OCI-LY3 (cell line): ENCODE results near the gene IFNL4.

Experiments used
- EZH2phosphoT487 ChIP-seq: fragments of 200-600 bp; shearing (Covaris generic); IDR thresholded peaks from 2 replicates; pipeline ENCODE4 v1.6.1; 2018; ENCODE audit warnings: antibody characterized with exemption, mixed run types, low read depth
- TF ChIP-seq, protein P1 (sequence below): fragments of 200-600, 300-600 bp; sonication (generic); IDR thresholded peaks from 2 replicates; pipeline ENCODE4 v1.5.1; 2014; ENCODE audit warnings: antibody characterized with exemption, low read length, low read depth

DNA sequence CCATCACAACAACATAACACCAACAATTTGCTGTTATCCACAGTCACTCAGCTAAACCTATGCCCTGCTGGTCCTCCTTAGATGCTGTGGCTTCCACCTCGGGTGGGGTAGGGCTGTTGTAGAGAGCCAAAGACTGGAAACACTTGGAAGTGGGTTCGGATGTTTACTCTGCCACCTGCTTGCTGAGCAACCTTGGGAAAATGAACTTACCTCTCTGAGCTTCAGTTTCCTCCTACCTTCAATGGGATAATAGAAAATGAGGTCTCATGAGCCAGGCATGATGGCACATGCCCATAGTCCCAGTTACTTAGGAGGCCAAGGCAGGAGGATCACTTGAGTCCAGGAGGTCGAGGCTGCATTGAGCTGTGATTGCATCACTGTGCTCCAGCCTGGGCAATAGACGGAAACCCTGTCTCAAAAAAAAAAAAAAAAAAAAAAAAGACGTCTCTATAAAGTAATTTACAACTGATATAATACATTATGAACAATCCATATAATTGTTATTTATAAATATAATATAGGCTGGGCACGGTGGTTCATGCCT is 41.3 kb downstream of the IFNL4 start:
- TF ChIP-seq, protein P1, sequence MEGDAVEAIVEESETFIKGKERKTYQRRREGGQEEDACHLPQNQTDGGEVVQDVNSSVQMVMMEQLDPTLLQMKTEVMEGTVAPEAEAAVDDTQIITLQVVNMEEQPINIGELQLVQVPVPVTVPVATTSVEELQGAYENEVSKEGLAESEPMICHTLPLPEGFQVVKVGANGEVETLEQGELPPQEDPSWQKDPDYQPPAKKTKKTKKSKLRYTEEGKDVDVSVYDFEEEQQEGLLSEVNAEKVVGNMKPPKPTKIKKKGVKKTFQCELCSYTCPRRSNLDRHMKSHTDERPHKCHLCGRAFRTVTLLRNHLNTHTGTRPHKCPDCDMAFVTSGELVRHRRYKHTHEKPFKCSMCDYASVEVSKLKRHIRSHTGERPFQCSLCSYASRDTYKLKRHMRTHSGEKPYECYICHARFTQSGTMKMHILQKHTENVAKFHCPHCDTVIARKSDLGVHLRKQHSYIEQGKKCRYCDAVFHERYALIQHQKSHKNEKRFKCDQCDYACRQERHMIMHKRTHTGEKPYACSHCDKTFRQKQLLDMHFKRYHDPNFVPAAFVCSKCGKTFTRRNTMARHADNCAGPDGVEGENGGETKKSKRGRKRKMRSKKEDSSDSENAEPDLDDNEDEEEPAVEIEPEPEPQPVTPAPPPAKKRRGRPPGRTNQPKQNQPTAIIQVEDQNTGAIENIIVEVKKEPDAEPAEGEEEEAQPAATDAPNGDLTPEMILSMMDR = no peak
- TF ChIP-seq EZH2phosphoT487 = no peak
